HCT116 (cell line): Measurements from ENCODE around the gene FAIM2. TPM values are rescaled to one million over a fixed set of nuclear protein-coding genes. Genes with fewer than 3 reads are reported as not detected.

Source experiments
- ATAC-seq: fragments of 200-7000 bp; cut with Tn5 transposase; 2 replicates; pipeline ENCODE4 v1.9.1; 2020; ENCODE audit warnings: mild to moderate bottlenecking, moderate library complexity
- BruUV-seq: library from RNA; stranded (reverse); fragments of 400-500 nt; replicated peaks from 2 replicates; lab custom pipeline; 2021; lab: Mats Ljungman, UMichigan
- CTCF ChIA-PET: fragments of 300-600 bp; sonication (Branson Sonifier 250); formaldehyde crosslinking; loops from one replicate; lab custom pipeline; 2021; ENCODE audit warnings: antibody characterized with exemption; lab: Charles Lee
- POLR2A ChIA-PET: fragments of 300-600, 350-600 bp; sonication (Branson Sonifier 250); formaldehyde crosslinking; loops from one replicate; lab custom pipeline; 2021; ENCODE audit warnings: antibody characterized with exemption; lab: Charles Lee
- RAD21 ChIA-PET, 2 experiments: fragments of 300-600 bp; sonication (Branson Sonifier 250); formaldehyde crosslinking; loops; one replicate each; lab custom pipeline; 2023; ENCODE audit warnings: low total read pairs in 2 of 2; ENCODE audit not compliant: uncharacterized antibody in 2 of 2, unreplicated experiment in 2 of 2, low non-redundant PET in 1 of 2; lab: Charles Lee
- DNase-seq: peaks from one replicate; pipeline ENCODE4 v3.0.0-alpha.2; 2010; ENCODE audit warnings: low read depth, low spot score
- H2AFZ ChIP-seq: fragments of 200-600 bp; shearing (Covaris generic), sonication (generic); 2 replicates; pipeline ENCODE4 v1.6.1; 2017; ENCODE audit warnings: low read depth, mixed run types, mixed read lengths, antibody characterized with exemption, low read length; ENCODE audit not compliant: poor library complexity, severe bottlenecking
- H3K27ac ChIP-seq: 2 replicates; pipeline ENCODE4 v1.5.1; 2012; ENCODE audit warnings: low read depth, low read length
- H3K27me3 ChIP-seq: fragments of 200-600 bp; sonication (generic); 2 replicates; pipeline ENCODE4 v1.6.1; 2016; ENCODE audit warnings: mixed run types, low read length, mixed read lengths; ENCODE audit not compliant: insufficient read depth
- H3K36me3 ChIP-seq, 2 experiments: fragments of 200-500 bp in 1 of 2; fragments of 200-600 bp in 1 of 2; sonication (Bioruptor generic) in 1 of 2; sonication (generic) in 1 of 2; 2 replicates each; pipeline versions ENCODE4 v1.5.1 to v1.6.1; 2014 to 2016; ENCODE audit warnings: low read length in 2 of 2, inconsistent platforms in 1 of 2, mixed read lengths in 1 of 2, mixed run types in 1 of 2; ENCODE audit not compliant: insufficient read depth in 2 of 2, control insufficient read depth in 1 of 2
- H3K4me1 ChIP-seq, 2 experiments: fragments of 200-600 bp in 1 of 2; sonication (generic) in 1 of 2; 2 replicates each; pipeline versions ENCODE4 v1.5.1 to v1.6.1; 2012 to 2017; ENCODE audit warnings: low read length in 2 of 2, inconsistent platforms in 1 of 2, mild to moderate bottlenecking in 1 of 2, mixed read lengths in 1 of 2, mixed run types in 1 of 2, moderate library complexity in 1 of 2; ENCODE audit not compliant: insufficient read depth in 2 of 2, control insufficient read depth in 1 of 2
- H3K4me2 ChIP-seq: fragments of 200-600 bp; sonication (generic); 2 replicates; pipeline ENCODE4 v1.6.1; 2017; ENCODE audit warnings: mixed run types, low read length, mixed read lengths
- H3K4me3 ChIP-seq, 2 experiments: fragments of 200-600 bp in 1 of 2; sonication (generic) in 1 of 2; replicated peaks in 1 of 2; 2 replicates each; pipeline ENCODE4 v1.5.1; 2011 to 2016; ENCODE audit warnings: low read length in 2 of 2, control low read depth in 1 of 2, low read depth in 1 of 2, mild to moderate bottlenecking in 1 of 2, mixed read lengths in 1 of 2, mixed run types in 1 of 2
- H3K79me2 ChIP-seq: fragments of 200-600 bp; sonication (generic); 2 replicates; pipeline ENCODE4 v1.6.1; 2017; ENCODE audit warnings: mild to moderate bottlenecking, mixed run types, low read length, moderate library complexity, mixed read lengths; ENCODE audit not compliant: insufficient read depth
- H3K9ac ChIP-seq: fragments of 200-600 bp; sonication (generic); 2 replicates; pipeline ENCODE4 v1.6.1; 2016; ENCODE audit warnings: low read length, mixed read lengths
- H3K9me2 ChIP-seq: fragments of 200-600 bp; sonication (generic), shearing (Covaris generic); 2 replicates; pipeline ENCODE4 v1.6.1; 2017; ENCODE audit warnings: mixed run types, mild to moderate bottlenecking, moderate library complexity; ENCODE audit not compliant: insufficient read depth
- H3K9me3 ChIP-seq, 2 experiments: fragments of 200-500 bp in 1 of 2; fragments of 200-600 bp in 1 of 2; sonication (Bioruptor generic) in 1 of 2; sonication (generic) in 1 of 2; 2 replicates each; pipeline ENCODE4 v1.6.1; 2014 to 2017; ENCODE audit warnings: low read length in 2 of 2, mixed read lengths in 2 of 2, inconsistent platforms in 1 of 2, low read depth in 1 of 2, mild to moderate bottlenecking in 1 of 2, mixed run types in 1 of 2, moderate library complexity in 1 of 2; ENCODE audit not compliant: control insufficient read depth in 1 of 2, insufficient read depth in 1 of 2
- H4K20me1 ChIP-seq: fragments of 200-600 bp; sonication (generic), shearing (Covaris generic); 2 replicates; pipeline ENCODE4 v1.6.1; 2017; ENCODE audit warnings: mixed run types, mild to moderate bottlenecking, moderate library complexity; ENCODE audit not compliant: insufficient read depth
- ATF3 ChIP-seq: IDR thresholded peaks from 2 replicates; pipeline ENCODE4 v1.6.1; 2012
- CBX3 ChIP-seq: IDR thresholded peaks from 2 replicates; pipeline ENCODE4 v1.6.1; 2012; ENCODE audit warnings: low read depth
- CEBPB ChIP-seq: IDR thresholded peaks from 2 replicates; pipeline ENCODE4 v1.6.1; 2012; ENCODE audit warnings: low read depth
- EGR1 ChIP-seq: IDR thresholded peaks from 2 replicates; pipeline ENCODE4 v1.6.1; 2012; ENCODE audit warnings: low read depth
- ELF1 ChIP-seq: IDR thresholded peaks from 2 replicates; pipeline ENCODE4 v1.6.1; 2012; ENCODE audit warnings: low read depth, borderline replicate concordance
- EZH2phosphoT487 ChIP-seq: fragments of 200-600 bp; IDR thresholded peaks from 2 replicates; pipeline ENCODE4 v1.6.1; 2018; ENCODE audit warnings: antibody characterized with exemption, borderline replicate concordance
- FOSL1 ChIP-seq: IDR thresholded peaks from 2 replicates; pipeline ENCODE4 v1.6.1; 2012; ENCODE audit warnings: low read depth
- JUND ChIP-seq: IDR thresholded peaks from 2 replicates; pipeline ENCODE4 v1.6.1; 2012
- POLR2AphosphoS5 ChIP-seq: IDR thresholded peaks from 2 replicates; pipeline ENCODE4 v1.6.1; 2011; ENCODE audit warnings: mild to moderate bottlenecking, low read depth, low read length, moderate library complexity
- SIN3A ChIP-seq: IDR thresholded peaks from 2 replicates; pipeline ENCODE4 v1.6.1; 2012; ENCODE audit warnings: low read depth
- TCF7L2 ChIP-seq: IDR thresholded peaks from 2 replicates; pipeline ENCODE4 v1.7.0; 2011; ENCODE audit warnings: borderline replicate concordance, inconsistent platforms; ENCODE audit not compliant: insufficient read depth, insufficient read length; ENCODE audit errors: extremely low read depth
- YY1 ChIP-seq: IDR thresholded peaks from 2 replicates; pipeline ENCODE4 v1.6.1; 2011; ENCODE audit warnings: low read length, low read depth, moderate library complexity, mild to moderate bottlenecking; ENCODE audit not compliant: insufficient replicate concordance; ENCODE audit errors: extremely low read depth
- intact Hi-C: fragments of 100-400 bp; cut with micrococcal nuclease; formaldehyde crosslinking; loops from 2 replicates; pipeline ENCODE4 v1.10.0; 2022
- total RNA-seq: library from RNA; stranded (reverse); gene quantifications from one replicate; pipeline ENCODE4 v1.2.1, GENCODE V29; 2021; ENCODE audit not compliant: unreplicated experiment
- TF ChIP-seq, protein P1 (sequence below): IDR thresholded peaks from 2 replicates; pipeline ENCODE4 v1.6.1; 2011; ENCODE audit warnings: mild to moderate bottlenecking, low read length, moderate library complexity; ENCODE audit not compliant: insufficient replicate concordance; ENCODE audit errors: extremely low read depth
- TF ChIP-seq, protein P2 (sequence below), 3 experiments: fragments of 200-600 bp in 1 of 3; sonication (generic) in 1 of 3; IDR thresholded peaks in 2 of 3; conservative IDR thresholded peaks in 1 of 3; 2 replicates each; pipeline ENCODE4 v1.5.1; 2012 to 2017; ENCODE audit warnings: low read depth in 2 of 3, low read length in 2 of 3, antibody characterized with exemption in 1 of 3, borderline replicate concordance in 1 of 3, control low read depth in 1 of 3, mild to moderate bottlenecking in 1 of 3, mixed read lengths in 1 of 3, mixed run types in 1 of 3, moderate library complexity in 1 of 3; ENCODE audit not compliant: insufficient read depth in 1 of 3

FAIM2 gene
- total RNA-seq, 1 experiment from 2014 or later = not detected

DNA sequence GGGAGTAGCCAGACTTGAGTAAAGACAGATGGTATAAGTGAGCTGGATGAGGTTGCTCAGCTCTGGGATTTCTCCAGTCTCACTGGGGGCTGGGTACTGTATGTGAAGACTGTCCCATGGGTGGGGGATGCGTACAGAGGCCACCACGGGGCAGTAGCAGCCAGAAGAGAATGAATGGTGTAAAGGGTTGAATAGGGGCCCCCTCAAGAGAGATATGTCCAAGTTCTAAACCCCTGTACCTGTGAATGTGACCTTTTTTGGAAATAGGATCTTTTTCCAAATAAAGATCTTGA lies 39.0 kb downstream of the FAIM2 start:
- no peaks in the 10 kb centered on the region for H3K9me3 ChIP-seq
- H3K9me2 ChIP-seq = no peaks in the 10 kb centered on the region
- no peaks in the 10 kb centered on the region for H3K79me2 ChIP-seq
- CTCF ChIA-PET = interaction anchor here (1.7 to 3.3 kb wide), 2 partner anchors 81 to 206 kb away, joined by 5 to 14 read pairs; no protein-coding TSS in a partner anchor
- H3K4me2 ChIP-seq = no peak overlapping the region
- intact Hi-C loops = loop anchor here (5.0 kb wide), 2 partner anchors 103 to 193 kb away; partner anchors contain the start of gene ASIC1
- H2AFZ ChIP-seq = no peak overlapping the region
- no peak overlapping the region for H3K4me3 ChIP-seq
- BruUV-seq = no TSS peak
- TF ChIP-seq FOSL1 (no peak), POLR2AphosphoS5 (no peak), ELF1 (no peak), YY1 (no peak), CBX3 (no peak), ATF3 (no peak)
- no peaks in the 10 kb centered on the region for H4K20me1 ChIP-seq
- RAD21 ChIA-PET = no interaction called here
- no peak overlapping the region for H3K9ac ChIP-seq
- POLR2A ChIA-PET = no interaction called here
- H3K36me3 ChIP-seq = no peaks in the 10 kb centered on the region
- ATAC-seq = no peak
- no peak for DNase-seq
- H3K4me1 ChIP-seq = peaks cover 0 to 11% of the 10 kb centered on the region in 2 experiments; a peak in 1 of 4 replicates
- H3K27me3 ChIP-seq = no peaks in the 10 kb centered on the region
- H3K27ac ChIP-seq = no peak overlapping the region

DNA sequence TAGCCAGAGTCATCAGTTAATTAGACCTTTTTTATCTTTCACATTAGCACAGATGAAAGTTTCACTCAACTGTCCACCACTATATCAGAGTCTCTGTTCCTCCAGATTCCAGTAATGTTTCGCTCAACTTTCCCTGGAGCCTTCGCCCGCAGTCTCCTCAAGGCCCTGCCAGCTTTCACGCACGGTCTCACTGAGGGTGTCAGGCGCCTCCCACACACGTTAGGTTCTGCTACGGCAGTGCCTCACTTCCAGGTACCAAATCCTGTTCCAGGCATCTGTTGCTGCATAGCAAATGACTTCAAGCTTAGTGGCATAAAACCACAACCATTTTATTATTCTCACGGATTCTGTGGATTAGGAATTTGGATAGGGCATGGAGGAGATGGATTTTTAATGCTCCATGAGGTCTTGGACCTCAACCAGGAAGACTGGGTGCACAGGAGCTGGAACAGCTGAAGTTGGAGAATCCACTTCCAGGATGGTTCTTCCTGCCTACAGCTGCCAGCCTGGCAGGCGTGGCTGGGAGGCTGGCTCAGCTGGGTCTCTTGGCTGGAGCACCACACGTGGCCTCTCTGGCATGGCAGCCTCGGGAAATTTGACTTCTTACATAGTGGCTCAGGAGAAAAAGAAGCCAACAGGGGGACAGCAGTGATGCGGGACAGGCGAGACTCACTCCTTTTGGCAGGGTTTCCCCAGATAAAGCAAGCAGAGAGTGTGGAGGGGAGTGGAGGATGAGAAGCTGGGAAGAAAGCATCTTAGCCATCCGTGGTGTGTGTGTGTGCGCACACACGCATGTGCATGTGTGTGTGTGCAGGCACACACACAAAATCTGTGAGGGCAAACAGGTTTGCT lies 39.5 kb downstream of the FAIM2 start:
- CTCF ChIA-PET = interaction anchor here (1.7 to 3.3 kb wide), 2 partner anchors 81 to 207 kb away, joined by 5 to 14 read pairs; no protein-coding TSS in a partner anchor
- no peak for TF ChIP-seq CEBPB
- TF ChIP-seq SIN3A = no peak
- no peak for TF ChIP-seq EZH2phosphoT487
- TF ChIP-seq JUND = no peak
- TF ChIP-seq, protein P1, sequence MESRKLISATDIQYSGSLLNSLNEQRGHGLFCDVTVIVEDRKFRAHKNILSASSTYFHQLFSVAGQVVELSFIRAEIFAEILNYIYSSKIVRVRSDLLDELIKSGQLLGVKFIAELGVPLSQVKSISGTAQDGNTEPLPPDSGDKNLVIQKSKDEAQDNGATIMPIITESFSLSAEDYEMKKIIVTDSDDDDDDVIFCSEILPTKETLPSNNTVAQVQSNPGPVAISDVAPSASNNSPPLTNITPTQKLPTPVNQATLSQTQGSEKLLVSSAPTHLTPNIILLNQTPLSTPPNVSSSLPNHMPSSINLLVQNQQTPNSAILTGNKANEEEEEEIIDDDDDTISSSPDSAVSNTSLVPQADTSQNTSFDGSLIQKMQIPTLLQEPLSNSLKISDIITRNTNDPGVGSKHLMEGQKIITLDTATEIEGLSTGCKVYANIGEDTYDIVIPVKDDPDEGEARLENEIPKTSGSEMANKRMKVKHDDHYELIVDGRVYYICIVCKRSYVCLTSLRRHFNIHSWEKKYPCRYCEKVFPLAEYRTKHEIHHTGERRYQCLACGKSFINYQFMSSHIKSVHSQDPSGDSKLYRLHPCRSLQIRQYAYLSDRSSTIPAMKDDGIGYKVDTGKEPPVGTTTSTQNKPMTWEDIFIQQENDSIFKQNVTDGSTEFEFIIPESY = no peak
- no peak for TF ChIP-seq ATF3
- no peak for TF ChIP-seq EGR1
- no peak for TF ChIP-seq ELF1
- TF ChIP-seq TCF7L2 = no peak
- TF ChIP-seq YY1 = no peak
- TF ChIP-seq, protein P2, sequence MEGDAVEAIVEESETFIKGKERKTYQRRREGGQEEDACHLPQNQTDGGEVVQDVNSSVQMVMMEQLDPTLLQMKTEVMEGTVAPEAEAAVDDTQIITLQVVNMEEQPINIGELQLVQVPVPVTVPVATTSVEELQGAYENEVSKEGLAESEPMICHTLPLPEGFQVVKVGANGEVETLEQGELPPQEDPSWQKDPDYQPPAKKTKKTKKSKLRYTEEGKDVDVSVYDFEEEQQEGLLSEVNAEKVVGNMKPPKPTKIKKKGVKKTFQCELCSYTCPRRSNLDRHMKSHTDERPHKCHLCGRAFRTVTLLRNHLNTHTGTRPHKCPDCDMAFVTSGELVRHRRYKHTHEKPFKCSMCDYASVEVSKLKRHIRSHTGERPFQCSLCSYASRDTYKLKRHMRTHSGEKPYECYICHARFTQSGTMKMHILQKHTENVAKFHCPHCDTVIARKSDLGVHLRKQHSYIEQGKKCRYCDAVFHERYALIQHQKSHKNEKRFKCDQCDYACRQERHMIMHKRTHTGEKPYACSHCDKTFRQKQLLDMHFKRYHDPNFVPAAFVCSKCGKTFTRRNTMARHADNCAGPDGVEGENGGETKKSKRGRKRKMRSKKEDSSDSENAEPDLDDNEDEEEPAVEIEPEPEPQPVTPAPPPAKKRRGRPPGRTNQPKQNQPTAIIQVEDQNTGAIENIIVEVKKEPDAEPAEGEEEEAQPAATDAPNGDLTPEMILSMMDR (IDR thresholded peaks at IDR 0.05 in 2 of 3, conservative IDR thresholded peaks at IDR 0.05 in 1 of 3; ENCODE audit: borderline replicate concordance in 1 of 3, insufficient read depth in 1 of 3, low read depth in 2 of 3, low read length in 2 of 3) = no peak

More for the DNA sequence above, 39.5 kb downstream of the FAIM2 start:
- intact Hi-C loops = no loop called here
- Histone ChIP-seq H3K9me2 (no peaks in the 10 kb centered on the region), H3K27ac (no peak overlapping the region), H3K4me3 (no peak overlapping the region), H3K27me3 (no peaks in the 10 kb centered on the region), H4K20me1 (no peaks in the 10 kb centered on the region), H3K9ac (no peak overlapping the region), H3K36me3 (no peaks in the 10 kb centered on the region), H2AFZ (no peak overlapping the region), H3K9me3 (no peaks in the 10 kb centered on the region), H3K4me2 (no peak overlapping the region), H3K4me1 (peaks cover 0 to 11% of the 10 kb centered on the region in 2 experiments; a peak in 1 of 4 replicates), H3K79me2 (no peaks in the 10 kb centered on the region)
- DNase-seq = no peak
- ChIA-PET RAD21 (no interaction called here), POLR2A (no interaction called here)
- ATAC-seq = no peak
- no TSS peak for BruUV-seq
